Epithelial cell of esophagus (primary cell): ENCODE results near the gene BBX.

ENCODE experiments used
- DNase-seq: peaks from one replicate; pipeline ENCODE4 v3.0.0; 2010; ENCODE audit warnings: low read depth
- H3K4me3 ChIP-seq: 2 replicates; pipeline ENCODE4 v1.5.1; 2011; ENCODE audit warnings: mild to moderate bottlenecking, low read length, control low read depth
- CTCF ChIP-seq: IDR thresholded peaks from 2 replicates; pipeline ENCODE4 v1.5.1; 2011; ENCODE audit warnings: low read depth, mild to moderate bottlenecking, low read length, control low read depth, inconsistent platforms; ENCODE audit not compliant: insufficient read depth; ENCODE audit errors: missing control alignments

The BBX gene

GRCh38 chr3:107662124-107662507 lies 139.4 kb downstream of the BBX start:
- no peak overlapping the region for H3K4me3 ChIP-seq
- DNase-seq = peak; percentile 67
- TF ChIP-seq CTCF = no peak

GRCh38 chr3:107662586-107662985 lies 139.8 kb downstream of the BBX start:
- no peak for TF ChIP-seq CTCF
- no peak overlapping the region for H3K4me3 ChIP-seq

GRCh38 chr3:107663266-107663665 lies 140.5 kb downstream of the BBX start:
- TF ChIP-seq CTCF = no peak
- no peak overlapping the region for H3K4me3 ChIP-seq
- DNase-seq = no peak

More at GRCh38 chr3:107662586-107662985, 139.8 kb downstream of the BBX start:
- peak; percentile 24 for DNase-seq

GRCh38 chr3:107664614-107665013 lies 141.9 kb downstream of the BBX start:
- no peak for DNase-seq

GRCh38 chr3:107665351-107665750 lies 142.6 kb downstream of the BBX start:
- TF ChIP-seq CTCF = no peak
- DNase-seq = no peak
- no peak overlapping the region for H3K4me3 ChIP-seq

More at GRCh38 chr3:107664614-107665013, 141.9 kb downstream of the BBX start:
- H3K4me3 ChIP-seq = no peak overlapping the region
- no peak for TF ChIP-seq CTCF

- no peak for DNase-seq
- H3K4me3 ChIP-seq = no peak overlapping the region
- TF ChIP-seq CTCF = no peak
These were observed 144.1 kb downstream of the BBX start for GRCh38 chr3:107666853-107667252.

- no peak for DNase-seq
These were observed 145.7 kb downstream of the BBX start for GRCh38 chr3:107668416-107668815.

More at GRCh38 chr3:107668416-107668815, 145.7 kb downstream of the BBX start:
- TF ChIP-seq CTCF = no peak
- no peak overlapping the region for H3K4me3 ChIP-seq
